Measurements from ENCODE around the gene ALG12.

Gene ALG12

DNA sequence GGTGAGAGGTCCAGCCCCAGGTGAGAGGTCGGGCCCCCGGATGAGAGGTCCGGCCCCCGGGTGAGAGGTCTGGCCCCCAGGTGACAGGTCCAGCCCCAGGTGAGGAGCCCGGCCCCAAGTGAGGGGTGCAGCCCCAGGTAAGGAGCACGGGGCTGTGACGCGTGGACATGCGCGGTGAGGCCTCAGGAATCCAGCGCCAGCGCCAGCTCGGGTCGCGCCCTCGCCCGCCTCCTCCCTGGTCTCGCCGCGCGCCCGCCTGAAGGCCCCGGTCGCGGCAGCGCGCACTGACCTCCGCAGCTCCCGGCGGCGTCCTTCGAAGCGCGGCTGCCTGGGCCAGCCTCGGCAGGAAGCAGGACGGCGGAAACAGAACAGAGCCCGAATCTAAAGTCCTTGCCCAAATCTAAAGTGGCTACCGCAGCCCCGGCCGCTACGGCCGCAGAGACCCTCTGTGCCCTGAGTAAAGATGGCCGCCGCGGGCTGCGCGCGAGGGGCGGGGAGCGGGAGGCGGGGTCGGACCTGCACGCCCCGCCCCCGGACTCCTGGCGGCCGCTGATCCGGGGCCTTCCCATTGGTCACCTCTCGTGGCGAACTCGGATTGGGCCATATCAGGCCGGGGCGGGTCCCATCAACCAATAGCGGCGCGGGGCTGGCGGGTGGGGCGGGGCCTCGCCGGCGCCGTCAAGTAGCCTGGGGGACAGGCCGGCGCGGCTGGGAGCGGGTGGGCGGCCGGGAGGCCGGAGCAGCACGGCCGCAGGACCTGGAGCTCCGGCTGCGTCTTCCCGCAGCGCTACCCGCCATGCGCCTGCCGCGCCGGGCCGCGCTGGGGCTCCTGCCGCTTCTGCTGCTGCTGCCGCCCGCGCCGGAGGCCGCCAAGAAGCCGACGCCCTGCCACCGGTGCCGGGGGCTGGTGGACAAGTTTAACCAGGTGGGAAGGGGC is at the start of gene ALG12, which contains the start of gene CRELD2:
Gene ALG12, minus strand, starts transcription at position 465 of the 937 bp plus-strand sequence. CDS start 4,673 bp downstream, outside the sequence.
Gene CRELD2, plus strand, starts transcription at position 661 of the 937 bp plus-strand sequence. Its CDS starts 136 bp downstream, at position 797.
- peak within 1 kb of the TSS; percentile 86 for H3K9ac ChIP-seq (ENCODE audit: low read depth, low read length)
- peak within 1 kb of the TSS; percentile 97 for H3K27ac ChIP-seq (ENCODE audit: low read depth, low read length)
- no peaks in the 10 kb centered on the region for H3K27me3 ChIP-seq (ENCODE audit: control insufficient read depth, insufficient read depth, low read length)
- no peaks in the 10 kb centered on the region for H3K9me3 ChIP-seq (ENCODE audit: control insufficient read depth, insufficient read depth, low read length)
- peak within 1 kb of the TSS; percentile 92 for H3K4me3 ChIP-seq (ENCODE audit: low read depth, low read length)
- H3K4me1 ChIP-seq (ENCODE audit: control insufficient read depth, insufficient read depth, low read length) = peaks cover 4% of the 10 kb centered on the region; the same call in 1 of the 2 replicates
- H3K36me3 ChIP-seq (ENCODE audit: control insufficient read depth, insufficient read depth, low read length) = peaks cover 18% of the 10 kb centered on the region

DNA sequence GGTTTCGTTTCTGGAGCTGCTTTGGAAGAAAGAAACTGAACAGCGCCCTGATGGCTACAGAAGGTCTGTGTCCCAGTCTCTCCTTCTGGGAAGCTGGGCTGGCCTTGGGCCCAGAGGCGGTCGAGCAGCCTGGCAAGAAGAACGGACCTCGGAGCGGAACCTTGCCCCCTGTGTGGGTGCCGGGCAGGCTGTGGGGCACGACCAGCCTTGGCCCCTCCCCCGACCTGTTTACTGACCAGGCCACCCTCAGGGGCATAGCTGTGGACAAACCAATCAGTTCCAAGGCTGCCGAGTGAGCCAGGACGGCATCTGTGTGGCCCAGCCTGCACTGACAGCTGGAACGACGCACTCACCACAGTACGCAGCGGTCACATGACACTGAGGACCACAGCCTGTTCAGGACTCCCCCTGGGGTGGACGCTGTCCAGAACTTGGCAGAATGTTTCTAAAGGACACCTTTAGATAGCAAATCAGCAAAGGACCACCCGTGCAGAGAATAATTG is 49.5 kb upstream of the ALG12 start:
- Histone ChIP-seq H3K36me3 (ENCODE audit: control insufficient read depth, insufficient read depth, low read length) (peaks cover 21% of the 10 kb centered on the region), H3K4me3 (ENCODE audit: low read depth, low read length) (no peak overlapping the region), H3K27me3 (ENCODE audit: control insufficient read depth, insufficient read depth, low read length) (peaks cover 23% of the 10 kb centered on the region), H3K9me3 (ENCODE audit: control insufficient read depth, insufficient read depth, low read length) (no peaks in the 10 kb centered on the region), H3K4me1 (ENCODE audit: control insufficient read depth, insufficient read depth, low read length) (peaks cover 11% of the 10 kb centered on the region), H3K27ac (ENCODE audit: low read depth, low read length) (no peak overlapping the region), H3K9ac (ENCODE audit: low read depth, low read length) (no peak overlapping the region)

GRCh38 chr22:49966774-49967705 is 48.8 kb upstream of the ALG12 start:
- Histone ChIP-seq H3K4me1 (ENCODE audit: control insufficient read depth, insufficient read depth, low read length) (peaks cover 14% of the 10 kb centered on the region), H3K4me3 (ENCODE audit: low read depth, low read length) (no peak overlapping the region), H3K9ac (ENCODE audit: low read depth, low read length) (no peak overlapping the region), H3K27me3 (ENCODE audit: control insufficient read depth, insufficient read depth, low read length) (peaks cover 17% of the 10 kb centered on the region), H3K9me3 (ENCODE audit: control insufficient read depth, insufficient read depth, low read length) (no peaks in the 10 kb centered on the region), H3K27ac (ENCODE audit: low read depth, low read length) (peak overlapping the region; percentile 35), H3K36me3 (ENCODE audit: control insufficient read depth, insufficient read depth, low read length) (peaks cover 24% of the 10 kb centered on the region)

GRCh38 chr22:49966041-49966773 is 48.0 kb upstream of the ALG12 start:
- no peak overlapping the region for H3K9ac ChIP-seq (ENCODE audit: low read depth, low read length)
- peak overlapping the region; percentile 35 for H3K27ac ChIP-seq (ENCODE audit: low read depth, low read length)
- H3K36me3 ChIP-seq (ENCODE audit: control insufficient read depth, insufficient read depth, low read length) = peaks cover 24% of the 10 kb centered on the region
- no peaks in the 10 kb centered on the region for H3K9me3 ChIP-seq (ENCODE audit: control insufficient read depth, insufficient read depth, low read length)
- no peak overlapping the region for H3K4me3 ChIP-seq (ENCODE audit: low read depth, low read length)
- H3K27me3 ChIP-seq (ENCODE audit: control insufficient read depth, insufficient read depth, low read length) = peaks cover 12% of the 10 kb centered on the region
- H3K4me1 ChIP-seq (ENCODE audit: control insufficient read depth, insufficient read depth, low read length) = peaks cover 11% of the 10 kb centered on the region

- no peak overlapping the region for H3K9ac ChIP-seq (ENCODE audit: low read depth, low read length)
- no peaks in the 10 kb centered on the region for H3K9me3 ChIP-seq (ENCODE audit: control insufficient read depth, insufficient read depth, low read length)
- H3K36me3 ChIP-seq (ENCODE audit: control insufficient read depth, insufficient read depth, low read length) = peaks cover 24% of the 10 kb centered on the region
- no peak overlapping the region for H3K4me3 ChIP-seq (ENCODE audit: low read depth, low read length)
- peaks cover 8% of the 10 kb centered on the region for H3K4me1 ChIP-seq (ENCODE audit: control insufficient read depth, insufficient read depth, low read length)
- H3K27me3 ChIP-seq (ENCODE audit: control insufficient read depth, insufficient read depth, low read length) = peaks cover 4% of the 10 kb centered on the region; the same call in 1 of the 2 replicates
- H3K27ac ChIP-seq (ENCODE audit: low read depth, low read length) = no peak overlapping the region
Observed at GRCh38 chr22:49965091-49966040, 47.1 kb upstream of the ALG12 start.

DNA sequence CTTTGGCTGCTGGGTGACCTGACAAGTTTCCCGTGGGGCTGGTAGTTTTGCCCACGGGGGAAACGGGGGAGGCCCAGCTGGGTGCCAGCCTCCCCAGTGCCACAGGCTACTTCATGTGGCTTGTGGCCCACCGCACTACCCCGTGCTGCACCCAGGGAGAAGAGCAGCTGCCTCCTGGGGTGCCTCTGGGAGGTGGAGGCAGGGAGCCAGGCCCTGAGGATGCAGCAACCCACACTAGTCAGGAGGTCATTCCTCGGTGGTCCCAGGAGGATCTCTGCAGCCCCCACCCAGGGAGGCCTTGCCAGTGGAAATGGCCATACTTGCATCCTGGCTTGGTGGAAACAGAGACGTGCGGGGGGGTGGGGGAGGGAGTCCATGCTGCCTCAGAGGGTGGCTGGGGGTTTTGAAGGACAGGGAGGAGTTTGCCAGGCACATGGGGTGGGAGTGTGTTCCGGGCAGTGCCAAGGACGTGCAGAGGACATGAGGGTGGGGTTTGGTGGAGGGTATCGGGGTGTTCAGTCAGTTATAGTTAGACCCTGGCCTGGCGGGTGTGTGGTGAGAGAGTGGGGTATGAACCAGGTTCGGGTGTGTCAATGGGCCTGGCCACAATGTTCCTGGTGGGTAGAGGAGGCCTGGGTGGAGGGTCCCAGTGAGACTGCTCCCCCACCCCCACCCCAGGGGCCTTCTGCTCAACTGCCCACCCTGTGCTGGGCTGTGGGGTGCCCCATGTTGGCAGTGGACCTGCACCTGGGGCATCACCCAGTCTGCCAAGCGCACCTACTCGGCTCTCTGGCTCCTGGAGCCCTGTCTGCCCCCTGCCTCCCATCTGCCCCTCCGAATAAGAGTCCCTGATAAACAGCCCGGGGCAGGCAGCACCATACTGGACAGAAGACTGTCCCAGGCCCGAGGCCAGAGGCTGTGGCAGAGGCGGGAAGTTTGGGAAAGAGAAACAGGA is 46.2 kb upstream of the ALG12 start:
- H3K4me3 ChIP-seq (ENCODE audit: low read depth, low read length) = no peak overlapping the region
- peaks cover 4% of the 10 kb centered on the region; the same call in 1 of the 2 replicates for H3K27me3 ChIP-seq (ENCODE audit: control insufficient read depth, insufficient read depth, low read length)
- H3K9ac ChIP-seq (ENCODE audit: low read depth, low read length) = no peak overlapping the region
- peaks cover 24% of the 10 kb centered on the region for H3K36me3 ChIP-seq (ENCODE audit: control insufficient read depth, insufficient read depth, low read length)
- no peak overlapping the region for H3K27ac ChIP-seq (ENCODE audit: low read depth, low read length)
- no peaks in the 10 kb centered on the region for H3K9me3 ChIP-seq (ENCODE audit: control insufficient read depth, insufficient read depth, low read length)
- H3K4me1 ChIP-seq (ENCODE audit: control insufficient read depth, insufficient read depth, low read length) = peaks cover 7% of the 10 kb centered on the region; the same call in 1 of the 2 replicates

GRCh38 chr22:49963647-49964026 is 45.4 kb upstream of the ALG12 start:
- H3K27ac ChIP-seq (ENCODE audit: low read depth, low read length) = no peak overlapping the region
- H3K27me3 ChIP-seq (ENCODE audit: control insufficient read depth, insufficient read depth, low read length) = peaks cover 4% of the 10 kb centered on the region; the same call in 1 of the 2 replicates
- no peaks in the 10 kb centered on the region for H3K9me3 ChIP-seq (ENCODE audit: control insufficient read depth, insufficient read depth, low read length)
- H3K4me3 ChIP-seq (ENCODE audit: low read depth, low read length) = no peak overlapping the region
- H3K9ac ChIP-seq (ENCODE audit: low read depth, low read length) = no peak overlapping the region
- H3K36me3 ChIP-seq (ENCODE audit: control insufficient read depth, insufficient read depth, low read length) = peaks cover 24% of the 10 kb centered on the region
- H3K4me1 ChIP-seq (ENCODE audit: control insufficient read depth, insufficient read depth, low read length) = peaks cover 7% of the 10 kb centered on the region; the same call in 1 of the 2 replicates

DNA sequence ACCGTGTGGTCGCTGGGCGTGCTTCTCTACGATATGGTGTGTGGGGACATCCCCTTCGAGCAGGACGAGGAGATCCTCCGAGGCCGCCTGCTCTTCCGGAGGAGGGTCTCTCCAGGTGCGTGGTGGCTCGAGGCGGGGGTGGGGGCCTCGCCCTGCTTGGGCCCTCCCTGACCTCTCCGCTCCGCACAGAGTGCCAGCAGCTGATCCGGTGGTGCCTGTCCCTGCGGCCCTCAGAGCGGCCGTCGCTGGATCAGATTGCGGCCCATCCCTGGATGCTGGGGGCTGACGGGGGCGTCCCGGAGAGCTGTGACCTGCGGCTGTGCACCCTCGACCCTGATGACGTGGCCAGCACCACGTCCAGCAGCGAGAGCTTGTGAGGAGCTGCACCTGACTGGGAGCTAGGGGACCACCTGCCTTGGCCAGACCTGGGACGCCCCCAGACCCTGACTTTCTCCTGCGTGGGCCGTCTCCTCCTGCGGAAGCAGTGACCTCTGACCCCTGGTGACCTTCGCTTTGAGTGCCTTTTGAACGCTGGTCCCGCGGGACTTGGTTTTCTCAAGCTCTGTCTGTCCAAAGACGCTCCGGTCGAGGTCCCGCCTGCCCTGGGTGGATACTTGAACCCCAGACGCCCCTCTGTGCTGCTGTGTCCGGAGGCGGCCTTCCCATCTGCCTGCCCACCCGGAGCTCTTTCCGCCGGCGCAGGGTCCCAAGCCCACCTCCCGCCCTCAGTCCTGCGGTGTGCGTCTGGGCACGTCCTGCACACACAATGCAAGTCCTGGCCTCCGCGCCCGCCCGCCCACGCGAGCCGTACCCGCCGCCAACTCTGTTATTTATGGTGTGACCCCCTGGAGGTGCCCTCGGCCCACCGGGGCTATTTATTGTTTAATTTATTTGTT is 44.8 kb upstream of the ALG12 start:
- peak overlapping the region; percentile 59; the same call in 1 of the 2 replicates for H3K9ac ChIP-seq (ENCODE audit: low read depth, low read length)
- peak overlapping the region; percentile 46 for H3K4me3 ChIP-seq (ENCODE audit: low read depth, low read length)
- H3K27ac ChIP-seq (ENCODE audit: low read depth, low read length) = peak overlapping the region; percentile 84
- peaks cover 7% of the 10 kb centered on the region; the same call in 1 of the 2 replicates for H3K4me1 ChIP-seq (ENCODE audit: control insufficient read depth, insufficient read depth, low read length)
- H3K9me3 ChIP-seq (ENCODE audit: control insufficient read depth, insufficient read depth, low read length) = no peaks in the 10 kb centered on the region
- H3K36me3 ChIP-seq (ENCODE audit: control insufficient read depth, insufficient read depth, low read length) = peaks cover 24% of the 10 kb centered on the region
- peaks cover 4% of the 10 kb centered on the region; the same call in 1 of the 2 replicates for H3K27me3 ChIP-seq (ENCODE audit: control insufficient read depth, insufficient read depth, low read length)

Measured in HUES48 (cell line).